ENCODE data around the gene DHX16.

The DHX16 gene

GRCh38 chr6:30686009-30686907 is 13.5 kb upstream of the DHX16 start, which contains the start of gene PPP1R18:
TSS of gene PPP1R18 (minus strand) at chr6:30686645. CDS start at chr6:30686018, 627 bp downstream.
- peak; percentile 72 for DNase-seq (ENCODE audit: low read depth)
- H3K4me3 ChIP-seq (ENCODE audit: low read length) = peak within 1 kb of the TSS; percentile 70
- TF ChIP-seq CTCF (IDR thresholded peaks at IDR 0.05; ENCODE audit: insufficient read depth, low read depth, low read length, missing control alignments) = no peak

GRCh38 chr6:30685157-30686008 is 12.6 kb upstream of the DHX16 start:
- H3K4me3 ChIP-seq (ENCODE audit: low read length) = peak overlapping the region; percentile 70
- TF ChIP-seq CTCF (IDR thresholded peaks at IDR 0.05; ENCODE audit: insufficient read depth, low read depth, low read length, missing control alignments) = peak; percentile 12
- peak; percentile 45 for DNase-seq (ENCODE audit: low read depth)

DNA sequence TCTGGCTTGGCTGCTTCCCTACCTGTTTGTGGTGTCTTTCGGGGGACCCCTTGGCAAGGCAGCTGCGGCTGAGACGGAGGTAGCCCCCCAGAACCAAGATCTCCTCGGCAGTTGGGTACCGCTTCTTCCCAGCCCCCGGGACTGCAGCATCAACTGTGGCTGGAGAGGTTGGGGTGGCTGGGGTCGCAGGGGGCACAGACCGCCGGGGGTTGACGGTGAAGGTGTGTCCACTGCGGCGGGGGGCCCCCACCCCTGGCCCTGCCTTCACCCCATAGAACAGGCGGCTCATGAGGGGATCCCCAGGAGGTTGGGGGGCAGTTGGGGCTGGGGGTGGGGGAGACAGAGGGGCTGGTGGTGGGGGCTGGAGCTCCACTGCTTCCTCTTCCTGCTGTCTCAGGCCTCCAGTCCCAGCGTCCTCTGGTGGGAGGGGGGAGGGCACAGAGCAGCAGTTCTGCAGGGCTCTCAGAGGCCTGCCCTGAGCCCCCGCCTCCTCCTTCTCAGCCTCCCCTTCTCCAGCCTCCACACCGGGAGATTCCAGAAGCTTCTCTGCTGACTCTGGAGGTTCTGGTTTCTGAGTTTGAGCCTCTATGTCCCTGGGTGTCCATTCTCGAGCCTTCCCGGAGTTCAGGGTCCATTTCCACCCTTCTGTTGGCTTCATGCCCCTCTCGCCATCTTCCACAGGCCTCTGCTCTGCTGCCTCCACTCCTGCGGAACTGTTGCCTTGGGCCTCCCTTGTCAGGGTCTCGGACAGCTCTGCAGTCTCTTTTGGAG is 11.8 kb upstream of the DHX16 start:
- TF ChIP-seq CTCF (IDR thresholded peaks at IDR 0.05; ENCODE audit: insufficient read depth, low read depth, low read length, missing control alignments) = no peak
- peak; percentile 44 for DNase-seq (ENCODE audit: low read depth)
- peak overlapping the region; percentile 70 for H3K4me3 ChIP-seq (ENCODE audit: low read length)

DNA sequence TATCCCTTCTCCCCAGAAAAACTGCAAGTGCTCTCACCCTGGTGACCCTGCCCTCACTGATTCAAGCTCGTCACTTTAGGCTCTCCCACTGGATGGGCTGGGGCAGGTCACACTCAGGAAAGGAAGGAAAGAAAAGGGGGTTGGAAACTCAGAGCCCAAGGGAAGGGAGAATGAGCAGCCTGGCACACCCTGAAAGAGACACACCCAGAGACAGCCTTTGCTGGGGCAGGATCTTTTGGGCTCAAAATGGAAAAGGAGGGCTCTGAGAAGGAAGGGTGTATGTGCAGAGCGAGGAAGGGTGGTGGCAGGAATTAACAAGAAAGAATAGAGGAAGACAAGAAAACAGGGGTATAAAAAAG is 11.2 kb upstream of the DHX16 start:
- DNase-seq (ENCODE audit: low read depth) = peak; percentile 21
- no peak for TF ChIP-seq CTCF (IDR thresholded peaks at IDR 0.05; ENCODE audit: insufficient read depth, low read depth, low read length, missing control alignments)
- H3K4me3 ChIP-seq (ENCODE audit: low read length) = peak overlapping the region; percentile 70

GRCh38 chr6:30683183-30683979 is 10.6 kb upstream of the DHX16 start:
- TF ChIP-seq CTCF (IDR thresholded peaks at IDR 0.05; ENCODE audit: insufficient read depth, low read depth, low read length, missing control alignments) = no peak
- H3K4me3 ChIP-seq (ENCODE audit: low read length) = peak overlapping the region; percentile 70
- no peak for DNase-seq (ENCODE audit: low read depth)
